Measurements from ENCODE around the gene VWC2L. TPM values are rescaled to one million over a fixed set of nuclear protein-coding genes. Genes with fewer than 3 reads are reported as not detected.

VWC2L gene
- total RNA-seq, 6 experiments from 2014 or later = not detected

DNA sequence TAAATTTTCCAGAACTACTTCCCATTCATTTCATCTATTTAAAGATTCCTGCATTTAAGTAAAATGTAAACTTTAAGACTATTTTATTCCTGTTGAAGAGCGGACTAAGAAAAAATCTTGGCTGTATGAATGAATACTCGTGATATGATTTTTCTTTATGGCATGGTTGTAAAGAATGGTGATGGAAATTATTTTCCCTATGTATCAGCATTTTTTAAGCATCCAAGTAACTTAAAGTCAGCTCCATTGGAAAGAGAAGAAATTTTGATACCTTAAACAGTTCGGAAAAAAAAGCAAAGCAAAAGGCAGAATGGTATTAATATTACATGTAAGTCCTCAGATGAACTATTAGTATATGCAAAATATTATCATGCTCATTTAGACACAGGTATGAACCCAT is 58.9 kb downstream of the VWC2L start:
- Histone ChIP-seq H3K9me3 (no peaks in the 10 kb centered on the region), H3K4me3 (no peak overlapping the region), H3K27me3 (no peaks in the 10 kb centered on the region), H3K36me3 (no peaks in the 10 kb centered on the region), H3K27ac (no peak overlapping the region), H3K4me1 (no peaks in the 10 kb centered on the region)
- TF ChIP-seq POLR2A (IDR thresholded peaks at IDR 0.05) = no peak
- TF ChIP-seq, protein P1, sequence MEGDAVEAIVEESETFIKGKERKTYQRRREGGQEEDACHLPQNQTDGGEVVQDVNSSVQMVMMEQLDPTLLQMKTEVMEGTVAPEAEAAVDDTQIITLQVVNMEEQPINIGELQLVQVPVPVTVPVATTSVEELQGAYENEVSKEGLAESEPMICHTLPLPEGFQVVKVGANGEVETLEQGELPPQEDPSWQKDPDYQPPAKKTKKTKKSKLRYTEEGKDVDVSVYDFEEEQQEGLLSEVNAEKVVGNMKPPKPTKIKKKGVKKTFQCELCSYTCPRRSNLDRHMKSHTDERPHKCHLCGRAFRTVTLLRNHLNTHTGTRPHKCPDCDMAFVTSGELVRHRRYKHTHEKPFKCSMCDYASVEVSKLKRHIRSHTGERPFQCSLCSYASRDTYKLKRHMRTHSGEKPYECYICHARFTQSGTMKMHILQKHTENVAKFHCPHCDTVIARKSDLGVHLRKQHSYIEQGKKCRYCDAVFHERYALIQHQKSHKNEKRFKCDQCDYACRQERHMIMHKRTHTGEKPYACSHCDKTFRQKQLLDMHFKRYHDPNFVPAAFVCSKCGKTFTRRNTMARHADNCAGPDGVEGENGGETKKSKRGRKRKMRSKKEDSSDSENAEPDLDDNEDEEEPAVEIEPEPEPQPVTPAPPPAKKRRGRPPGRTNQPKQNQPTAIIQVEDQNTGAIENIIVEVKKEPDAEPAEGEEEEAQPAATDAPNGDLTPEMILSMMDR (IDR thresholded peaks at IDR 0.05) = no peak
- intact Hi-C loops (cut with DNase I) = no loop called here
- DNase-seq = no peak
- 58% methylated on average over 3 of the region's 3 CpGs for WGBS (ENCODE audit: insufficient coverage, low coverage, low lambda C conversion rate, missing lambda C conversion rate)
- ATAC-seq = no peak

GRCh38 chr2:214471382-214471781 is 60.5 kb downstream of the VWC2L start:
- Histone ChIP-seq H3K27ac (no peak overlapping the region), H3K27me3 (no peaks in the 10 kb centered on the region), H3K4me1 (no peaks in the 10 kb centered on the region), H3K9me3 (no peaks in the 10 kb centered on the region), H3K36me3 (no peaks in the 10 kb centered on the region), H3K4me3 (no peak overlapping the region)
- intact Hi-C loops (cut with DNase I) = no loop called here
- ATAC-seq (no peak), DNase-seq (no peak)
- TF ChIP-seq POLR2A (IDR thresholded peaks at IDR 0.05) = no peak
- TF ChIP-seq, protein P1 (IDR thresholded peaks at IDR 0.05) = no peak
- WGBS (ENCODE audit: insufficient coverage, low coverage, low lambda C conversion rate, missing lambda C conversion rate) = 54% methylated on average over 1 of the region's 1 CpG

- H3K9me3 ChIP-seq = no peaks in the 10 kb centered on the region
- intact Hi-C loops (cut with DNase I) = no loop called here
- no peak overlapping the region for H3K4me3 ChIP-seq
- H3K36me3 ChIP-seq = no peaks in the 10 kb centered on the region
- no peaks in the 10 kb centered on the region for H3K27me3 ChIP-seq
- TF ChIP-seq POLR2A (IDR thresholded peaks at IDR 0.05) = no peak
- TF ChIP-seq, protein P1 (IDR thresholded peaks at IDR 0.05) = no peak
- ATAC-seq (no peak), DNase-seq (no peak)
- 40% methylated on average over 1 of the region's 1 CpG for WGBS (ENCODE audit: insufficient coverage, low coverage, low lambda C conversion rate, missing lambda C conversion rate)
- H3K27ac ChIP-seq = no peak overlapping the region
- no peaks in the 10 kb centered on the region for H3K4me1 ChIP-seq
Measured at GRCh38 chr2:214471990-214472389, 61.1 kb downstream of the VWC2L start.

- ATAC-seq (no peak), DNase-seq (no peak)
- Histone ChIP-seq H3K36me3 (no peaks in the 10 kb centered on the region), H3K27ac (no peak overlapping the region), H3K9me3 (no peaks in the 10 kb centered on the region), H3K4me3 (no peak overlapping the region), H3K4me1 (no peaks in the 10 kb centered on the region), H3K27me3 (no peaks in the 10 kb centered on the region)
- 41% methylated on average over 2 of the region's 2 CpGs for WGBS (ENCODE audit: insufficient coverage, low coverage, low lambda C conversion rate, missing lambda C conversion rate)
- TF ChIP-seq POLR2A (IDR thresholded peaks at IDR 0.05) = no peak
- TF ChIP-seq, protein P1 (IDR thresholded peaks at IDR 0.05) = no peak
- intact Hi-C loops (cut with DNase I) = no loop called here
Measured at GRCh38 chr2:214477305-214477704, 66.5 kb downstream of the VWC2L start.

DNA sequence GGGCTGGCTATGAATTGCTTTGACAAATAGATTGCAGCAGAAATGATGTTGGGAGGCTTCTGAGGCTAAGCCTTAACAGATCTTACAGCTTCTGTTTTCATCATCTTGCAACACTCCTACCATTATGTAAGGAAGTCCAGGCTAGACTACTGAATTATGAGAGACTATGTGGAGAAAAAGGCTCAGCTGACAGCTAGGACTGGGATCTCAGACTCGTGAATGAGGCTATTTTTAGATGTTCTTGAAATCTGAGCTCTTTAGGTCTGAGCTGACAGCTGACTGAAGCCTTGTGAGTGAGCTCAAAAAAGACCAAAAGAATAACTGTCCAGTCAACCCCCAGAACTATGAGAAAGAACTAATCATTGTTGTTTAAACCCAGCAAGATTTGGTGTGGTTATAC is 70.3 kb downstream of the VWC2L start:
- Histone ChIP-seq H3K4me3 (no peak overlapping the region), H3K4me1 (no peaks in the 10 kb centered on the region), H3K27me3 (no peaks in the 10 kb centered on the region), H3K27ac (no peak overlapping the region), H3K9me3 (no peaks in the 10 kb centered on the region), H3K36me3 (no peaks in the 10 kb centered on the region)
- intact Hi-C loops (cut with DNase I) = no loop called here
- no peak for ATAC-seq
- no peak for DNase-seq
- WGBS (ENCODE audit: insufficient coverage, low coverage, low lambda C conversion rate, missing lambda C conversion rate) = 0% methylated on average over 1 of the region's 1 CpG
- TF ChIP-seq, protein P1 (IDR thresholded peaks at IDR 0.05) = no peak
- TF ChIP-seq POLR2A (IDR thresholded peaks at IDR 0.05) = no peak
